Esophagus (tissue), 2 donors: ENCODE measurements around the gene EIF4G1. TPM values are rescaled to one million over a fixed set of nuclear protein-coding genes. Genes with fewer than 3 reads are reported as not detected.
A peak's percentile ranks its signal among the peaks of the same experiment; 100 is the strongest.

Experiments
- H3K27ac ChIP-seq, 2 donors: one replicate each; pipeline ENCODE4 v1.5.1; 2013; ENCODE audit warnings: low read depth in 2 of 2, mild to moderate bottlenecking in 2 of 2, inconsistent platforms in 1 of 2, low read length in 1 of 2, moderate library complexity in 1 of 2
- H3K27me3 ChIP-seq, 2 donors: one replicate each; pipeline ENCODE4 v1.6.1; 2013; ENCODE audit warnings: low read length in 2 of 2, control low read depth in 1 of 2, mild to moderate bottlenecking in 1 of 2; ENCODE audit not compliant: insufficient read depth in 2 of 2, control insufficient read depth in 1 of 2
- H3K36me3 ChIP-seq, 2 donors: one replicate each; pipeline ENCODE4 v1.6.1; 2013; ENCODE audit warnings: low read length in 1 of 2; ENCODE audit not compliant: control insufficient read depth in 2 of 2, insufficient read depth in 2 of 2
- H3K4me1 ChIP-seq, 2 donors: one replicate each; pipeline ENCODE4 v1.6.1; 2013; ENCODE audit warnings: low read length in 1 of 2; ENCODE audit not compliant: control insufficient read depth in 2 of 2, insufficient read depth in 2 of 2
- H3K4me3 ChIP-seq, 2 donors: one replicate each; pipeline ENCODE4 v1.5.1; 2013; ENCODE audit warnings: low read length in 2 of 2, mild to moderate bottlenecking in 2 of 2, low read depth in 1 of 2, moderate library complexity in 1 of 2
- H3K9me3 ChIP-seq, 2 donors: one replicate each; pipeline ENCODE4 v1.6.1; 2013; ENCODE audit warnings: mild to moderate bottlenecking in 2 of 2, low read depth in 1 of 2, low read length in 1 of 2, moderate library complexity in 1 of 2; ENCODE audit not compliant: control insufficient read depth in 2 of 2, insufficient read depth in 1 of 2
- WGBS, 2 donors: extraction: QIAGEN DNeasy Blood & Tissue Kit; methylation state at CpG; one replicate each; pipeline ENCODE4 v1.1.7; 2013; 5-methylcytosine and 5-hydroxymethylcytosine counted together
- polyA plus RNA-seq, 2 donors: library from polyadenylated mRNA; stranded (reverse); fragments of 200-250 nt; gene quantifications; one replicate each; pipeline ENCODE4 v1.2.3, GENCODE V29; 2013
- donor health status: healthy with polysubstance abuse.
- donor health status: Bipolar disorder and iron deficiency.

The EIF4G1 gene
- polyA plus RNA-seq, 2 donors: 222 to 257 TPM

- WGBS, 2 donors: 63 to 73% methylated on average over 10 of the region's 10 CpGs
- H3K27me3 ChIP-seq: no peaks in the 10 kb centered on the region
- H3K4me1 ChIP-seq: peaks cover 2 to 10% of the 10 kb centered on the region in 2 donors
- H3K9me3 ChIP-seq: no peaks in the 10 kb centered on the region
- peak overlapping the region; percentile 18 to 87 for H3K27ac ChIP-seq
- peaks cover 29 to 50% of the 10 kb centered on the region in 2 donors for H3K36me3 ChIP-seq
- H3K4me3 ChIP-seq: no peak overlapping the region
Observed at GRCh38 chr3:184332370-184333090, 18.1 kb downstream of the EIF4G1 start.

DNA sequence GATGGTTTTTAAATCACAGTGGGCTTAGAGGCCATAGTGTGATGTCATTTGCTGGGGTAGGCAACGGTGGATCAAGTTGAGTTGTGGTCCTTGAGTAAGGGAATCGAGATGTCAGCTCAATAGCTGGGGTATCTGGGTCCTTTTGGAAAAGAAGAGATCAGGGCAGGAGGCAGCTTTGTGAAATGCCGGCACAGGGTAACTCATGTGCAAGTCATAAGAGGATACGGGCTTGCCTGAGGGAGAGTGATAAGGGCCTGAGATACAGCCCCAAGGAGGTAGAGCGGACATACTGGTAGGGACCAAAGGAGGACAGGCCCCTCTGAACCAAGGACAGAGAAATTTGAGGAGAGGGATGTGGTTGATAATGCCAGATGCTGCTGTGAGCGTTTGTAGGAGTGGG lies 18.8 kb downstream of the EIF4G1 start:
- H3K9me3 ChIP-seq: no peaks in the 10 kb centered on the region
- no peaks in the 10 kb centered on the region for H3K27me3 ChIP-seq
- H3K36me3 ChIP-seq: peaks cover 24 to 45% of the 10 kb centered on the region in 2 donors
- H3K27ac ChIP-seq: peak overlapping the region; percentile 18 to 87
- H3K4me1 ChIP-seq: peaks cover 2 to 11% of the 10 kb centered on the region in 2 donors
- no peak overlapping the region for H3K4me3 ChIP-seq
- WGBS, 2 donors: 79 to 86% methylated on average over 6 of the region's 6 CpGs

DNA sequence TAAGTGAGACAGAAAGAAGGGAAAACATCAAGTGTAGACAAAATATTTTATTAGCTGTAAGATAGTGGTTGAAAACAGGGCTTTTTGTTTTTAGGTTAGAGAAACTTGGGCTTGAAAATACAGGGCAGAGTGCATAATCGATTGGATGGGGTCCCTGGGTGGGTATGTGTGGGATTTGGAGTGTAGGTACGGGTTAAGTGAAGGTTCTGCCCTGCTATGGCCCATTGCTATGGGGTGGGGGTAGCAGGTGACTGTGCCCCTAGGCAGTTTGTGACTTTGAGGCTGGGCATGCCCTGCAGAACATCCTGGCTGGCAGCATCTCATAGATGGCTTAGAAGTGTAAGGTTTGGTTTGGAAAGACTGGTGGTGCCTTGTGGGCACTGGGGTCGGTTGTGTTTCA lies 19.3 kb downstream of the EIF4G1 start:
- 69 to 70% methylated on average over 3 of the region's 3 CpGs for WGBS, 2 donors
- H3K27ac ChIP-seq: peak overlapping the region; percentile 18 to 71
- H3K9me3 ChIP-seq: no peaks in the 10 kb centered on the region
- H3K4me1 ChIP-seq: peaks cover 2 to 16% of the 10 kb centered on the region in 2 donors
- peaks cover 19 to 40% of the 10 kb centered on the region in 2 donors for H3K36me3 ChIP-seq
- H3K27me3 ChIP-seq: no peaks in the 10 kb centered on the region
- no peak overlapping the region for H3K4me3 ChIP-seq

DNA sequence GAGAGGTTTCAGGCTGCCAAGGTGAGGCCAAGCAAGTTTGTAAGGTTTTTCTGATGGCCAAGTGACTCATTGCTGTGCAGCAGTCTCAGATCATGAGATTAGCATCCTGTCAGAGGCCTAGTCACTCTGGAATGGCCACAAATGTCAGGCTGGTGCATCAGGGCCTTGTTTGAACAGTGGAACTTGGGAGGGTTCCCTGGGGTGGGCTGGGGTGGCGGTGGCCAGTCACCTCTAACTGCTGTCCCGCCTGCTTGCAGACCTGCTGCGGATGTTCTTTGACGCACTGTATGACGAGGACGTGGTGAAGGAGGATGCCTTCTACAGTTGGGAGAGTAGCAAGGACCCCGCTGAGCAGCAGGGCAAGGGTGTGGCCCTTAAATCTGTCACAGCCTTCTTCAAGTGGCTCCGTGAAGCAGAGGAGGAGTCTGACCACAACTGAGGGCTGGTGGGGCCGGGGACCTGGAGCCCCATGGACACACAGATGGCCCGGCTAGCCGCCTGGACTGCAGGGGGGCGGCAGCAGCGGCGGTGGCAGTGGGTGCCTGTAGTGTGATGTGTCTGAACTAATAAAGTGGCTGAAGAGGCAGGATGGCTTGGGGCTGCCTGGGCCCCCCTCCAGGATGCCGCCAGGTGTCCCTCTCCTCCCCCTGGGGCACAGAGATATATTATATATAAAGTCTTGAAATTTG lies 20.2 kb downstream of the EIF4G1 start:
- Histone ChIP-seq H3K27ac (peak overlapping the region; percentile 98 to 99), H3K9me3 (no peaks in the 10 kb centered on the region), H3K4me1 (peaks cover 2 to 18% of the 10 kb centered on the region in 2 donors), H3K36me3 (peaks cover 19 to 36% of the 10 kb centered on the region in 2 donors), H3K4me3 (no peak overlapping the region), H3K27me3 (no peaks in the 10 kb centered on the region)
- WGBS, 2 donors: 76 to 77% methylated on average over 15 of the region's 15 CpGs

- 50 to 54% methylated on average over 4 of the region's 4 CpGs for WGBS, 2 donors
- Histone ChIP-seq H3K4me3 (peak overlapping the region in 1 of 2 donors; percentile 76), H3K9me3 (no peaks in the 10 kb centered on the region), H3K27ac (peak overlapping the region; percentile 98 to 99), H3K27me3 (no peaks in the 10 kb centered on the region), H3K4me1 (peaks cover 2 to 18% of the 10 kb centered on the region in 2 donors), H3K36me3 (peaks cover 19 to 35% of the 10 kb centered on the region in 2 donors)
Observed at GRCh38 chr3:184335291-184335660, 20.9 kb downstream of the EIF4G1 start.

DNA sequence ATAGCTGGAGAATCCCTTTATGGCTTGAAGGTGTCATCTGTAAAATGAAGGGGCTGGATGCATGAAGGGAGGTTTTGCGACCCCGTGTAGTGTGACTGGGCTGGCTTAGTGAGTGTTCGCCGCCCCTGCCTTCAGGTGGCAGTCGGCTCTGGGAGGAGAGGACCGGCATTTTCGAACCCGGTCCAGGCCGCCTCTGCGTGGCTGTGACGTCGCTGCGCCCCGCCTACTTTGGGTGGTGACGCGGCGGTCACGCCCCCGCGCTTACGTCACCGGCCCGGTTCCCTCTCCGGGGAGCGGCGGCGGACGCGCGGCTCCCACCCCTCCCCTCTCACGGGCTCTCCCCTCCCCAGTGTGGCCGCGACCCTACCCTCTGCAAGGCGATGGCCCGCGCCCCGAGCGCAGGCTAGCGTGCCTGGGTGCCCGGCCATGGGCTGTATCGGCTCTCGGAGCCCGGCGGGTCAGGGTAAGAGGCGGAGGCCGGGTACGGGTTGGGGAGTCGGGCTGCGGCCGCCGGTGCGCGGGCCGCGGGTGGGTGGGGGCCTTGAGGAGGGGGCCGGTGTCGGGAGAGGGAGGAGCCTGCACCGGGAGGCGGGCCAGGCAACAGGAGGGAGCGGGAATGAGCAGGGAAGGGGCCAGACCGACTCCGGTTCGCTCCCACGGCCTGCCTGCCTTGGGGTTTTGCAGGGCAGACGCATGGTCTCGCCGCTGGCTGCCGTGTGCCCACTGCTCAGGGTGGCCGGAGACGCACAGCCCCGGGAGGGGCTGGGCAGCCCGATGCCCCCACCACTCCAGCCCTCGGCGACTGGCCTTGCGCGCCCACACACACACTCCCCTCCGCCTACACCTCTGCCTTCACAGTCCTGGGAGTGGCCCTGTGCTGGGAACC lies 21.5 kb downstream of the EIF4G1 start:
- 1% methylated on average over 57 to 77 of the region's 77 CpGs for WGBS, 2 donors

DNA sequence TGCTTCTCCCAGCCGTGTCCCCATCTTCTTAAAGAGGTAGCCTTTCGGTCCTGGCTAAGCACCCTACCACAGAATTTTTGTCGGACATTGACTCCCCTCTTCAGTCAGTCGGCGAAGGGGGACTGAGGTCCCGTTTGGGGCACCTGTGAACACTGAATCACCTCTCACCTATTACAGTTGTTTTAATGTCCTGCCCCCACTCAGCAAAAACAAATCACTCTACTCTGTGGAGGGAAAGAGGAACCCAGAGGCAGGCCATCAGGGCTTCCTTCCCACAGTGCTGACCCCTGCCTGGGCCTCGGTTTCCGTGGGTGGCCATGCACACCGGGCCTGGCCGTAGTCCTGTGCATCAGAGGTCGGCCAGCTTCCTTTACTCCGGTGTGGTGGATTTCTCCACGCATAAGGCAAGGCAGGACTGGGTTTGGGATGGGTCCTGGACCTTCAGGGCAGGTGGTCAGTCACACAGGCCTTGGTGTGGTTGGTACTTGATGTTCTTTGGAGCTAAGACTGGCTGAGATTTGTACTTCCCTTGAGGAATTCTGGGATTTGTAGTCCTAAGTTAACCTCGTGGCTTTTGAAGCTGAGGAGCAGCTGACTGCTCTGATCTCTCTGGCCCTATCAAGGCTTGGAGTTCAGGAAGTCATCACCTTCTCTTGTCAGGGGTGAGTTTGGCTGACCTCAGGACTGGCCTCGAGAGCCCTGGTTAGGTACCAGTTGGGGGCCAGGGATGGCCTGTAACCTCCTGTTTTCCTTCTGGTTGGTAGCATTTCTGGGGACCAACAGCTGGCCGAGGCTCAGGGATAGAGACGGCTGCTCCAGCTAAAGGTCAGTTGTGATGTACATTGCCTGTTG lies 22.4 kb downstream of the EIF4G1 start:
- peaks cover 2 to 21% of the 10 kb centered on the region in 2 donors for H3K4me1 ChIP-seq
- peaks cover 12 to 28% of the 10 kb centered on the region in 2 donors for H3K36me3 ChIP-seq

More for the DNA sequence above, 21.5 kb downstream of the EIF4G1 start:
- H3K9me3 ChIP-seq: no peaks in the 10 kb centered on the region
- no peaks in the 10 kb centered on the region for H3K27me3 ChIP-seq
- H3K36me3 ChIP-seq: peaks cover 19 to 34% of the 10 kb centered on the region in 2 donors
- H3K4me3 ChIP-seq: peak overlapping the region; percentile 72 to 76
- H3K27ac ChIP-seq: peak overlapping the region; percentile 98 to 99
- peaks cover 2 to 18% of the 10 kb centered on the region in 2 donors for H3K4me1 ChIP-seq

DNA sequence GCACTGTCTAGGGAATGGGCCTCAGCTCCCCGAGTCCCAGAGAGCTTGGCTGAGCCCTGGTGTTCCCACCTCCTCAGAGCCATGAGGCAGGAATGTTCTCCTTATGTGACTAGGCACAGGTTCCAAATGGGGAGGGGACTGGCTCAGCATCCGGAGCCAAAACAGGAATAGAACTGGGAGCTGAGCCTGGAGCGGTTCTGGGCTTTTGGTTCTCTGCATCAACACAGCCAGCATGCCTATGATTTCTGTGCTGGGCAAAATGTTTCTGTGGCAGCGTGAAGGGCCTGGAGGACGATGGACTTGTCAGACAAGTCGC lies 23.0 kb downstream of the EIF4G1 start, which contains the start of gene FAM131A:
Gene FAM131A, plus strand, starts transcription at position 202 of the 316 bp plus-strand sequence. Its CDS starts 31 bp downstream, at position 233.
- H3K27me3 ChIP-seq: no peaks in the 10 kb centered on the region
- peaks cover 2 to 24% of the 10 kb centered on the region in 2 donors for H3K4me1 ChIP-seq
- H3K36me3 ChIP-seq: peaks cover 7 to 25% of the 10 kb centered on the region in 2 donors
- H3K4me3 ChIP-seq: peak within 1 kb of the TSS; percentile 72 to 76
- 37 to 45% methylated on average over 6 of the region's 6 CpGs for whole genome bisulfite sequencing, 2 donors
- peak within 1 kb of the TSS; percentile 98 to 99 for H3K27ac ChIP-seq
- H3K9me3 ChIP-seq: no peaks in the 10 kb centered on the region

More for the DNA sequence above, 22.4 kb downstream of the EIF4G1 start:
- Histone ChIP-seq H3K4me3 (peak overlapping the region; percentile 72 to 76), H3K27ac (peak overlapping the region; percentile 98 to 99), H3K9me3 (no peaks in the 10 kb centered on the region), H3K27me3 (no peaks in the 10 kb centered on the region)
- WGBS, 2 donors: 14 to 21% methylated on average over 17 of the region's 17 CpGs
